H1 (cell line): Measurements from ENCODE around the gene NBAS. TPM values are rescaled to one million over a fixed set of nuclear protein-coding genes. Genes with fewer than 3 reads are reported as not detected.

Experiments used
- CTCF ChIA-PET: fragments of 300-600 bp; sonication (Branson Sonifier 250); formaldehyde crosslinking; loops from one replicate; lab custom pipeline; 2021; ENCODE audit not compliant: partially characterized antibody; lab: Charles Lee
- POLR2A ChIA-PET: fragments of 300-600 bp; sonication (Branson Sonifier 250); formaldehyde crosslinking; loops from one replicate; lab custom pipeline; 2021; ENCODE audit warnings: inconsistent platforms; ENCODE audit not compliant: partially characterized antibody; lab: Charles Lee
- DNase-seq, 2 experiments: peaks; one replicate each; pipeline versions ENCODE4 v3.0.0 to v3.0.0-alpha.2; 2010 to 2022; ENCODE audit warnings: low spot score in 2 of 2, low read depth in 1 of 2, mixed read lengths in 1 of 2
- FAIRE-seq: peaks from 2 replicates; lab custom pipeline; 2011; peaks lifted over from hg19 to GRCh38; lab: Jason Lieb, UNC
- H2AFZ ChIP-seq: 2 replicates; pipeline ENCODE4 v1.8.1; 2012; ENCODE audit warnings: low read length, inconsistent platforms
- H2AK5ac ChIP-seq: 2 replicates; pipeline ENCODE4 v1.6.1; 2013; ENCODE audit warnings: low read depth, low read length
- H2BK120ac ChIP-seq: replicated peaks from 2 replicates; pipeline ENCODE3; 2013; ENCODE audit warnings: low read depth, low read length, inconsistent platforms
- H2BK12ac ChIP-seq: 2 replicates; pipeline ENCODE4 v1.6.1; 2013; ENCODE audit warnings: low read depth, low read length
- H2BK15ac ChIP-seq: 2 replicates; pipeline ENCODE4 v1.6.1; 2013; ENCODE audit warnings: low read length
- H2BK20ac ChIP-seq: 2 replicates; pipeline ENCODE4 v1.6.1; 2013; ENCODE audit warnings: low read length
- H2BK5ac ChIP-seq: 2 replicates; pipeline ENCODE4 v1.6.1; 2013; ENCODE audit warnings: low read depth, low read length
- H3K14ac ChIP-seq: 2 replicates; pipeline ENCODE4 v1.6.1; 2013; ENCODE audit warnings: inconsistent platforms; ENCODE audit not compliant: insufficient read length
- H3K18ac ChIP-seq: 2 replicates; pipeline ENCODE4 v1.6.1; 2013; ENCODE audit warnings: low read length; ENCODE audit errors: extremely low read depth
- H3K23ac ChIP-seq: 2 replicates; pipeline ENCODE4 v1.6.1; 2013; ENCODE audit warnings: inconsistent platforms; ENCODE audit not compliant: insufficient read length
- H3K23me2 ChIP-seq: 2 replicates; pipeline ENCODE4 v1.6.1; 2013; ENCODE audit warnings: low read depth, low read length
- H3K27ac ChIP-seq: 2 replicates; pipeline ENCODE4 v1.6.1; 2011; ENCODE audit warnings: low read depth, low read length, inconsistent platforms
- H3K27me3 ChIP-seq, 4 experiments: replicated peaks in 1 of 4; 1 replicate in 1 of 4; 2 replicates in 3 of 4; pipeline versions ENCODE4 v1.6.1 to v1.8.1; 2011 to 2013; ENCODE audit warnings: low read length in 3 of 4, mild to moderate bottlenecking in 3 of 4, inconsistent platforms in 2 of 4, mixed read lengths in 2 of 4, moderate library complexity in 1 of 4; ENCODE audit not compliant: control insufficient read depth in 3 of 4, insufficient read depth in 3 of 4; ENCODE audit errors: extremely low read depth in 1 of 4
- H3K36me3 ChIP-seq, 4 experiments: 2 replicates each; pipeline versions ENCODE4 v1.6.1 to v1.8.1; 2011 to 2013; ENCODE audit warnings: mild to moderate bottlenecking in 4 of 4, low read length in 3 of 4, moderate library complexity in 2 of 4, control low read depth in 1 of 4, inconsistent platforms in 1 of 4; ENCODE audit not compliant: insufficient read depth in 4 of 4, control insufficient read depth in 2 of 4
- H3K4ac ChIP-seq: replicated peaks from 2 replicates; pipeline ENCODE3; 2013; ENCODE audit warnings: low read length, low read depth, mixed read lengths, inconsistent platforms; ENCODE audit not compliant: insufficient read length
- H3K4me1 ChIP-seq, 4 experiments: replicated peaks in 1 of 4; 1 replicate in 1 of 4; 2 replicates in 3 of 4; pipeline versions ENCODE4 v1.6.1 to v1.8.1; 2011 to 2013; ENCODE audit warnings: low read length in 3 of 4, inconsistent platforms in 2 of 4, mixed read lengths in 1 of 4; ENCODE audit not compliant: insufficient read depth in 4 of 4, control insufficient read depth in 3 of 4
- H3K4me2 ChIP-seq, 2 experiments: 2 replicates each; pipeline versions ENCODE4 v1.6.1 to v1.8.1; 2011 to 2013; ENCODE audit warnings: low read depth in 2 of 2, low read length in 2 of 2, control low read depth in 1 of 2, inconsistent platforms in 1 of 2, mild to moderate bottlenecking in 1 of 2; ENCODE audit not compliant: insufficient read depth in 1 of 2
- H3K4me3 ChIP-seq, 4 experiments: fragments of 200-600, 300-600 bp in 1 of 4; sonication (generic), shearing (Covaris generic), sonication (Bioruptor Twin) in 1 of 4; 2 replicates each; pipeline versions ENCODE4 v1.5.1 to v1.8.1; 2011 to 2016; ENCODE audit warnings: low read length in 4 of 4, low read depth in 3 of 4, control low read depth in 2 of 4, inconsistent platforms in 2 of 4, mild to moderate bottlenecking in 2 of 4, mixed read lengths in 1 of 4, moderate library complexity in 1 of 4; ENCODE audit not compliant: insufficient read depth in 2 of 4; ENCODE audit errors: extremely low read depth in 1 of 4
- H3K56ac ChIP-seq: replicated peaks from 2 replicates; pipeline ENCODE3; 2013; ENCODE audit warnings: low read depth, mild to moderate bottlenecking, mixed read lengths, low read length, inconsistent platforms; ENCODE audit not compliant: insufficient read length
- H3K79me1 ChIP-seq: 2 replicates; pipeline ENCODE4 v1.6.1; 2013; ENCODE audit warnings: low read depth, low read length, control low read depth
- H3K79me2 ChIP-seq, 2 experiments: 2 replicates each; pipeline versions ENCODE4 v1.6.1 to v1.8.1; 2012 to 2013; ENCODE audit warnings: low read length in 2 of 2, mild to moderate bottlenecking in 2 of 2, inconsistent platforms in 1 of 2; ENCODE audit not compliant: insufficient read depth in 2 of 2, control insufficient read depth in 1 of 2
- H3K9ac ChIP-seq, 4 experiments: replicated peaks in 1 of 4; 1 replicate in 1 of 4; 2 replicates in 3 of 4; pipeline versions ENCODE4 v1.6.1 to v1.8.1; 2011 to 2013; ENCODE audit warnings: low read depth in 3 of 4, low read length in 3 of 4, control low read depth in 2 of 4, mild to moderate bottlenecking in 2 of 4, moderate library complexity in 2 of 4, inconsistent platforms in 1 of 4; ENCODE audit errors: extremely low read depth in 1 of 4
- H3K9me3 ChIP-seq, 2 experiments: 2 replicates each; pipeline versions ENCODE4 v1.6.1 to v1.8.1; 2012 to 2013; ENCODE audit warnings: mild to moderate bottlenecking in 2 of 2, moderate library complexity in 2 of 2, control low read depth in 1 of 2, inconsistent platforms in 1 of 2, low read depth in 1 of 2, low read length in 1 of 2, mixed read lengths in 1 of 2; ENCODE audit not compliant: insufficient read depth in 2 of 2
- H4K20me1 ChIP-seq, 2 experiments: replicated peaks in 1 of 2; 2 replicates each; pipeline versions ENCODE3 to v1.8.1; 2011 to 2013; ENCODE audit warnings: inconsistent platforms in 2 of 2, low read length in 2 of 2, mild to moderate bottlenecking in 1 of 2; ENCODE audit not compliant: insufficient read depth in 2 of 2, control insufficient read depth in 1 of 2
- H4K5ac ChIP-seq: 2 replicates; pipeline ENCODE4 v1.6.1; 2013; ENCODE audit warnings: low read length, low read depth, mixed read lengths, inconsistent platforms; ENCODE audit not compliant: insufficient read length
- H4K8ac ChIP-seq: 2 replicates; pipeline ENCODE4 v1.8.0; 2013; ENCODE audit warnings: mild to moderate bottlenecking, moderate library complexity, low read length, inconsistent platforms; ENCODE audit not compliant: insufficient read depth; ENCODE audit errors: extremely low read depth
- H4K91ac ChIP-seq: replicated peaks from 2 replicates; pipeline ENCODE3; 2013; ENCODE audit warnings: low read length, mixed read lengths, inconsistent platforms; ENCODE audit not compliant: insufficient read length
- CHD2 ChIP-seq: IDR thresholded peaks from 2 replicates; pipeline ENCODE4 v1.6.1; 2012; ENCODE audit warnings: low read length, improper control_type of control experiment
- ZNF274 ChIP-seq: IDR thresholded peaks from 2 replicates; pipeline ENCODE4 v1.7.0; 2012; ENCODE audit warnings: low read length, borderline replicate concordance; ENCODE audit errors: extremely low read depth
- WGBS, 2 experiments: shearing (Covaris generic) in 1 of 2; methylation state at CpG; one replicate each; pipeline versions ENCODE4 v1.1.6 to v1.1.7; 2013 to 2015; ENCODE audit warnings: low lambda C conversion rate in 2 of 2, mixed read lengths in 2 of 2, inconsistent platforms in 1 of 2, low coverage in 1 of 2, missing lambda C conversion rate in 1 of 2; ENCODE audit not compliant: insufficient replicate concordance in 2 of 2, insufficient coverage in 1 of 2, insufficient read length in 1 of 2; ENCODE audit errors: extremely low coverage in 1 of 2, missing lambda C conversion rate in 1 of 2; 5-methylcytosine and 5-hydroxymethylcytosine counted together
- polyA plus RNA-seq, 7 experiments: library from polyadenylated mRNA; depleted of rRNA in 3 of 7; stranded (reverse) in 5 of 7; unstranded in 2 of 7; fragments of >200 nt in 5 of 7; fragments of 200-250 nt in 2 of 7; gene quantifications; 1 replicate in 5 of 7; 2 replicates in 1 of 7; 4 replicates in 1 of 7; pipeline versions ENCODE4 v1.2.1 to v1.2.3, GENCODE V29; 2011 to 2013; ENCODE audit warnings: missing spikeins in 2 of 7, mixed read lengths in 2 of 7
- total RNA-seq: library from RNA; stranded (reverse); fragmentation: NEBNext Ultra II Directional; extraction: Animal tissue kit (Norgen Biotek cat#: 25700); gene quantifications from 2 replicates; pipeline ENCODE4 v1.2.1, GENCODE V29; 2021
- TF ChIP-seq, protein P1 (sequence below), 3 experiments: IDR thresholded peaks; 1 replicate in 2 of 3; 2 replicates in 1 of 3; pipeline versions ENCODE4 v1.5.1 to v1.6.1; 2011; ENCODE audit warnings: low read length in 3 of 3, mild to moderate bottlenecking in 3 of 3, inconsistent platforms in 2 of 3, low read depth in 1 of 3, moderate library complexity in 1 of 3; ENCODE audit not compliant: insufficient read depth in 1 of 3; ENCODE audit errors: control extremely low read depth in 1 of 3
- TF ChIP-seq, protein P2 (sequence below): IDR thresholded peaks from 2 replicates; pipeline ENCODE4 v1.6.1; 2011; ENCODE audit warnings: low read depth, mild to moderate bottlenecking, low read length; ENCODE audit not compliant: insufficient read depth
- TF ChIP-seq, protein P3 (sequence below): IDR thresholded peaks from 2 replicates; pipeline ENCODE4 v1.6.1; 2012; ENCODE audit warnings: inconsistent platforms

The NBAS gene
- total and polyA plus RNA-seq, 2 of the 8 experiments (the other 6 are each of a cell fraction or from before 2014, with no cell fraction given): 19.6 to 34.8 TPM

DNA sequence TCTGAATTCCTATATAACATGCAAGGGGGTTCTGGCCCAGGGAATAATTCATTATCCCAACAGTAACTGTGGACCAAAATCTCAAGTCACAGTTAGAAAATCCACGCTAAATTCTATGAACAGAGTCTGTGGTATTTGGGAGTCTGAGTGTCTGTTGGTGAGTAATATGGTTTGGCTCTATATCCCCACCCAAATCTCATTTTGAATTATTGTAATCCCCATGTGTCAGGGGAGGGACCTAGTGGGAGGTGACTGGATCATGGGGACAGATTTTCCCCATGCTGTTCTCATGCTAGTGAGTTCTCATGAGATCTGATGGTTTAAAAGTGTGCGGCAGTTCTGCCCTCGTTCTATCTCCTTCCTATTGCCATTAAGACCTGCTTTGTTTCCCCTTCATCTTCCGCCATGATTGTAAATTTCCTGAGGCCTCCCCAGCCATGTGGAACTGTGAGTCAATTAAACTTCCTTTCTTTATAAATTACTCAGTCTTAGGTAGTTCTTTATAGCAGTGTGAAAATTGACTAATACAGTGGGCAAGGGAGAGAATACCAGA is 68.3 kb downstream of the NBAS start:
- no peaks in the 10 kb centered on the region for H4K20me1 ChIP-seq
- no peak overlapping the region for H3K9ac ChIP-seq
- H4K5ac ChIP-seq: no peak overlapping the region
- WGBS, 2 experiments: 92% methylated on average over 4 of the region's 4 CpGs; no CpG with 5 or more reads in 1 of the 2 experiments
- no peaks in the 10 kb centered on the region for H3K9me3 ChIP-seq
- no peak overlapping the region for H2BK5ac ChIP-seq
- DNase-seq (no peak), FAIRE-seq (no peak)
- no peak overlapping the region for H3K23ac ChIP-seq
- ChIA-PET CTCF (interaction anchor here (0.6 kb wide), 1 partner anchor 8 kb away, joined by 3 read pairs; no protein-coding TSS in a partner anchor), POLR2A (no interaction called here)
- no peak overlapping the region for H3K4ac ChIP-seq
- no peak overlapping the region for H2BK12ac ChIP-seq
- no peak overlapping the region for H3K56ac ChIP-seq
- no peak overlapping the region for H3K27ac ChIP-seq
- no peaks in the 10 kb centered on the region for H3K4me1 ChIP-seq
- no peak overlapping the region for H4K91ac ChIP-seq
- H4K8ac ChIP-seq: no peak overlapping the region
- H2BK20ac ChIP-seq: no peak overlapping the region
- H3K79me2 ChIP-seq: no peaks in the 10 kb centered on the region
- H2AK5ac ChIP-seq: no peak overlapping the region
- no peak overlapping the region for H3K18ac ChIP-seq
- H3K79me1 ChIP-seq: no peaks in the 10 kb centered on the region
- H2BK120ac ChIP-seq: no peak overlapping the region
- H3K23me2 ChIP-seq: no peaks in the 10 kb centered on the region
- H2AFZ ChIP-seq: no peak overlapping the region
- no peak overlapping the region for H2BK15ac ChIP-seq
- no peak overlapping the region for H3K4me3 ChIP-seq
- TF ChIP-seq, protein P1, sequence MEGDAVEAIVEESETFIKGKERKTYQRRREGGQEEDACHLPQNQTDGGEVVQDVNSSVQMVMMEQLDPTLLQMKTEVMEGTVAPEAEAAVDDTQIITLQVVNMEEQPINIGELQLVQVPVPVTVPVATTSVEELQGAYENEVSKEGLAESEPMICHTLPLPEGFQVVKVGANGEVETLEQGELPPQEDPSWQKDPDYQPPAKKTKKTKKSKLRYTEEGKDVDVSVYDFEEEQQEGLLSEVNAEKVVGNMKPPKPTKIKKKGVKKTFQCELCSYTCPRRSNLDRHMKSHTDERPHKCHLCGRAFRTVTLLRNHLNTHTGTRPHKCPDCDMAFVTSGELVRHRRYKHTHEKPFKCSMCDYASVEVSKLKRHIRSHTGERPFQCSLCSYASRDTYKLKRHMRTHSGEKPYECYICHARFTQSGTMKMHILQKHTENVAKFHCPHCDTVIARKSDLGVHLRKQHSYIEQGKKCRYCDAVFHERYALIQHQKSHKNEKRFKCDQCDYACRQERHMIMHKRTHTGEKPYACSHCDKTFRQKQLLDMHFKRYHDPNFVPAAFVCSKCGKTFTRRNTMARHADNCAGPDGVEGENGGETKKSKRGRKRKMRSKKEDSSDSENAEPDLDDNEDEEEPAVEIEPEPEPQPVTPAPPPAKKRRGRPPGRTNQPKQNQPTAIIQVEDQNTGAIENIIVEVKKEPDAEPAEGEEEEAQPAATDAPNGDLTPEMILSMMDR (IDR thresholded peaks at IDR 0.05; ENCODE audit: control extremely low read depth in 1 of 3, insufficient read depth in 1 of 3, low read depth in 1 of 3, low read length in 3 of 3): no peak
- no peak for TF ChIP-seq ZNF274
- TF ChIP-seq CHD2: no peak
- TF ChIP-seq, protein P2, sequence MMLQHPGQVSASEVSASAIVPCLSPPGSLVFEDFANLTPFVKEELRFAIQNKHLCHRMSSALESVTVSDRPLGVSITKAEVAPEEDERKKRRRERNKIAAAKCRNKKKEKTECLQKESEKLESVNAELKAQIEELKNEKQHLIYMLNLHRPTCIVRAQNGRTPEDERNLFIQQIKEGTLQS: no peak
- TF ChIP-seq, protein P3, sequence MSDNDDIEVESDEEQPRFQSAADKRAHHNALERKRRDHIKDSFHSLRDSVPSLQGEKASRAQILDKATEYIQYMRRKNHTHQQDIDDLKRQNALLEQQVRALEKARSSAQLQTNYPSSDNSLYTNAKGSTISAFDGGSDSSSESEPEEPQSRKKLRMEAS: no peak
- no peak overlapping the region for H3K14ac ChIP-seq
- H3K27me3 ChIP-seq: peaks cover 0 to 2% (median 0%) of the 10 kb centered on the region in 4 experiments; a peak in 1 of 7 replicates
- H3K4me2 ChIP-seq: no peak overlapping the region
- H3K36me3 ChIP-seq: no peaks in the 10 kb centered on the region; a peak in 1 of 8 replicates
